Activated B cell treated with CpG ODN at 0.5 μM for 24 hours (primary cell): ENCODE data around the gene FUT8. TPM values are rescaled to one million over a fixed set of nuclear protein-coding genes. Genes with fewer than 3 reads are reported as not detected.

ENCODE experiments used
- ATAC-seq: fragments of 200-7000 bp; cut with Tn5 transposase; one replicate; pipeline ENCODE4 v1.10.0; 2021; ENCODE audit warnings: low read depth, mild to moderate bottlenecking, moderate library complexity
- CTCF ChIA-PET: fragments of 350-600 bp; sonication (Branson Sonifier 250); formaldehyde crosslinking; loops from one replicate; lab custom pipeline; 2021; ENCODE audit warnings: antibody characterized with exemption; lab: Charles Lee
- POLR2A ChIA-PET: fragments of 350-600 bp; sonication (Branson Sonifier 250); formaldehyde crosslinking; loops from one replicate; lab custom pipeline; 2021; ENCODE audit warnings: antibody characterized with exemption; lab: Charles Lee
- DNase-seq: peaks from one replicate; pipeline ENCODE4 v3.0.0; 2022
- H3K27ac Mint-ChIP-seq: one replicate; pipeline ENCODE4 v1.8.0; 2020; ENCODE audit warnings: mixed read lengths
- H3K27me3 Mint-ChIP-seq: one replicate; pipeline ENCODE4 v1.8.0; 2021; ENCODE audit warnings: mixed read lengths
- H3K36me3 Mint-ChIP-seq: one replicate; pipeline ENCODE4 v1.8.0; 2021; ENCODE audit warnings: low read depth, mixed read lengths
- H3K4me1 Mint-ChIP-seq: one replicate; pipeline ENCODE4 v1.8.0; 2021; ENCODE audit warnings: mixed read lengths
- H3K4me3 Mint-ChIP-seq: one replicate; pipeline ENCODE4 v1.8.0; 2020; ENCODE audit warnings: mild to moderate bottlenecking, mixed read lengths
- H3K9me3 Mint-ChIP-seq: one replicate; pipeline ENCODE4 v1.8.0; 2020; ENCODE audit warnings: mixed read lengths
- CTCF ChIP-seq: fragments of 200-600 bp; IDR thresholded peaks from one replicate; pipeline ENCODE4 v1.8.0; 2022; ENCODE audit warnings: antibody characterized with exemption, mild to moderate bottlenecking
- intact Hi-C: fragments of 100-400 bp; cut with micrococcal nuclease; formaldehyde crosslinking; loops from one replicate; pipeline ENCODE4 v1.15.1; 2024
- total RNA-seq: library from RNA; stranded (reverse); gene quantifications from 2 replicates; pipeline ENCODE4 v1.2.3, GENCODE V29; 2022

FUT8 gene
- total RNA-seq, 1 donor from 2014 or later, result 123 TPM

- ChIA-PET CTCF (no interaction called here), POLR2A (no interaction called here)
- intact Hi-C loops, result no loop called here
- Mint-ChIP-seq H3K4me3 (no peak overlapping the region), H3K9me3 (peaks cover 4% of the 10 kb centered on the region), H3K27me3 (no peaks in the 10 kb centered on the region), H3K36me3 (peaks cover 40% of the 10 kb centered on the region), H3K4me1 (peaks cover 17% of the 10 kb centered on the region), H3K27ac (no peak overlapping the region)
- ATAC-seq (no peak), DNase-seq (no peak)
- TF ChIP-seq CTCF, result no peak
These were observed 148.0 kb downstream of the FUT8 start for GRCh38 chr14:65560340-65561027.

- Mint-ChIP-seq H3K36me3 (peaks cover 55% of the 10 kb centered on the region), H3K4me1 (peaks cover 40% of the 10 kb centered on the region)
These were observed 151.8 kb downstream of the FUT8 start for GRCh38 chr14:65564370-65564769.

GRCh38 chr14:65565948-65566347 is 153.4 kb downstream of the FUT8 start:
- peaks cover 4% of the 10 kb centered on the region for H3K9me3 Mint-ChIP-seq
- ATAC-seq, result no peak
- TF ChIP-seq CTCF, result no peak
- POLR2A ChIA-PET, result no interaction called here
- H3K27ac Mint-ChIP-seq, result no peak overlapping the region
- peaks cover 66% of the 10 kb centered on the region for H3K36me3 Mint-ChIP-seq
- H3K27me3 Mint-ChIP-seq, result no peaks in the 10 kb centered on the region
- DNase-seq, result no peak
- H3K4me3 Mint-ChIP-seq, result no peak overlapping the region
- intact Hi-C loops, result no loop called here
- CTCF ChIA-PET, result no interaction called here
- peaks cover 38% of the 10 kb centered on the region for H3K4me1 Mint-ChIP-seq

More at GRCh38 chr14:65564370-65564769, 151.8 kb downstream of the FUT8 start:
- no peaks in the 10 kb centered on the region for H3K27me3 Mint-ChIP-seq
- ChIA-PET POLR2A (no interaction called here), CTCF (no interaction called here)
- no peak for DNase-seq
- intact Hi-C loops, result no loop called here
- no peak overlapping the region for H3K4me3 Mint-ChIP-seq
- H3K27ac Mint-ChIP-seq, result no peak overlapping the region
- H3K9me3 Mint-ChIP-seq, result peaks cover 4% of the 10 kb centered on the region
- ATAC-seq, result no peak
- TF ChIP-seq CTCF, result no peak

- H3K36me3 Mint-ChIP-seq, result peaks cover 63% of the 10 kb centered on the region
These were observed 154.4 kb downstream of the FUT8 start for GRCh38 chr14:65566820-65567522.

More at GRCh38 chr14:65566820-65567522, 154.4 kb downstream of the FUT8 start:
- ChIA-PET POLR2A (no interaction called here), CTCF (interaction anchor here (1.1 to 1.2 kb wide), 2 partner anchors 152 to 403 kb away, joined by 3 read pairs; no protein-coding TSS in a partner anchor)
- intact Hi-C loops, result no loop called here
- no peak for TF ChIP-seq CTCF
- ATAC-seq (peak; percentile 25), DNase-seq (no peak)
- Mint-ChIP-seq H3K4me3 (peak overlapping the region; percentile 25), H3K4me1 (peaks cover 39% of the 10 kb centered on the region), H3K27ac (peak overlapping the region; percentile 60), H3K9me3 (peaks cover 4% of the 10 kb centered on the region), H3K27me3 (no peaks in the 10 kb centered on the region)
